Stimulated activated CD4-positive, alpha-beta T cell treated with anti-CD3 and anti-CD28 coated beads, Interleukin-2, amount 100 ng/mL, for 24 hours (primary cell): ENCODE results near the gene TEDDM1.
A peak's percentile ranks its signal among the peaks of the same experiment; 100 is the strongest.
"Not testable (repeated sequence)": the region's sequence is repeated elsewhere in the genome, so short reads cannot be mapped to it uniquely, and the experiment has no call there.

Source experiments
- DNase-seq, 2 donors: peaks; one replicate each; pipeline ENCODE4 v3.0.0-alpha.2; 2020

TEDDM1 gene, protein sequence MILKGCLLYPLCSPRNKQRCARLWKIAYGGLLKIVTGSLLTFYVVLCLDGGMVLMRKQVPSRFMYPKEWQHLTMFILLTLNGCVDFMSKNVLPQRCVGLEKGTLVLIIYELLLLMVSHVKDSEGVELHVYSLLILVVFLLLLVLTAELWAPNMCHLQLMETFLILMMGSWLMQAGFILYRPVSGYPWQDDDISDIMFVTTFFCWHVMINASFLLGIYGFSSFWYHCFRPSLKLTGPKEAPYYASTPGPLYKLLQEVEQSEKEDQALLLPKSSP

GRCh38 chr1:182400567-182400966, at the start of gene TEDDM1:
TEDDM1 (minus strand) TSS chr1:182400667; CDS start chr1:182400485, 182 bp downstream.
- DNase-seq = no peak

GRCh38 chr1:182450087-182450486, 49.6 kb upstream of the TEDDM1 start, which contains the start of gene RGSL1:
RGSL1 (plus strand) TSS chr1:182450146; CDS start chr1:182450166, 20 bp downstream.
- no peak for DNase-seq

GRCh38 chr1:182447660-182448059, 47.2 kb upstream of the TEDDM1 start:
- DNase-seq = no peak

DNA sequence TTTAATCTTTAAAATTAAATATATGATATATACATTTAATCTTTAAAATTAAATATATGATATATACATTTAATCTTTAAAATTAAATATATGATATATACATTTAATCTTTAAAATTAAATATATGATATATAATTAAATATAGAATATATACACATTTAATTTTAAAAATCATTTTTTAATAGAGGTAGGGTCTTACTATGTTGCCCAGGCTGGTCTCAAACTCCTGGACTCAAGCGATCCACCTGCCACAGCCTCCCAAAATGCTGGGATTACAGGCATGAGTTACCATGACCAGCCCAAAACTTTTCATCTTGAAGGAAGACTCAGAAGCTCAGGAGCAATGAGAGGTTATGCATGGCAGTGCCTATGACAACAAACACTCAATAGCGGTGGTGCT, 46.7 kb upstream of the TEDDM1 start:
- not testable (repeated sequence) for DNase-seq

- peak; percentile 18 to 34 for DNase-seq
Measured at GRCh38 chr1:182446033-182446669, 45.7 kb upstream of the TEDDM1 start.

DNA sequence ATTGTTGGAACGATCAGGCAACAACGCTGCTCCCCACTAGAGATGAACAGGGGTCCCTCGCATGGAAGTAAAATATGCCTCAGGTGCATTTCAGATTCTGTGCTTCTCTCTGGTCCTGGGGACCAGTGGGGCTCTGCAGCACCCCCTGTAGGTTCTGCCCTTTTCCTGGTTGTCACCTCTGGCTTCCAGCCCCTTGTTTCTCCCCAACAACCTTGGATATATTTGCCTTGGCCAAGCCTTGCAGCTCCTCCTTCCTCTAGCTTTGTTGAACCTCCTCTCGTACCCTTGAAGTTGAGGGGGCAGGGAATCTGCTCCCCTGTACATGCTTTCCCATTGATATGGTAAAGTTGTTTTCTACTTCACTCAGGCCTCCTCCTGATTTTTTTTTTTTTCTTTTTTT, 44.0 kb upstream of the TEDDM1 start:
- no peak for DNase-seq

GRCh38 chr1:182442333-182442732, 41.9 kb upstream of the TEDDM1 start:
- no peak for DNase-seq

DNA sequence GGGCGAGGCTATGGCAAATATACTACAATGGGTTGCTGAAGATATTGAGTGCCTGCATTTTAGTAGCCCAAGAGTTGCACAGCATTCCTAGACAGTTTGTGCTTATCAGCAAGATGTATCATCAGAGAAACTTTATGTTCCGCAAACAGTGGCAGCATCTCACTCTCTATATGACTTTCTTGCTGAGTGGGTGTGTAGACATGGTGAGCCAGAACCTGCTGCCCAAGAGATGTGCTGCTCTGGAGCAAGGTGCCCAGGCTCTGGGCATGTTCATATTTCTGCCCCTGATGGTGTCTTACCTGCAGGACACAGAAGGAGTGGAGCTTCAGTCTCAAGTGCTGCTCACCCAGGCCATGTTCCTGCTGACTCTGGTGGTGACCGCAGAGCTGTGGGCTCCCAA, 41.3 kb upstream of the TEDDM1 start:
- no peak for DNase-seq

DNA sequence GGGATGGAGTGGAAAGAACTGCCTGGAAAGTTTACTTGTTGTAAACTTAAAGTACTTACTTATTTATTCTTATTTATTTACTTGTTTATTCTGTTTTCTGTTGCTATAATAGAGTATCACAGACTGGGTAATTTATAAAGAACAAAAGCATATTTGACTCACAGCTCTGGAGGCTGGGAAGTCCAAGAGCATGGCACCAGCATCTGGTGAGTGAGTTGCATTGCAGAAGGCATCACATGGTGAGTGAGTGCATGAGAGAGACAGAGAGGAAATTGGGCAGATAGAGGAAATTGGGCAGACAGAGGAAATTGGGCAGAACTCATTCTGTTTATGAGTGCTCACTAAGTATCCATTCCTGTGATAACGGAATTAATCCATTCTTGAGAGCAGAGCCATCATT, 37.9 kb upstream of the TEDDM1 start:
- no peak for DNase-seq

DNA sequence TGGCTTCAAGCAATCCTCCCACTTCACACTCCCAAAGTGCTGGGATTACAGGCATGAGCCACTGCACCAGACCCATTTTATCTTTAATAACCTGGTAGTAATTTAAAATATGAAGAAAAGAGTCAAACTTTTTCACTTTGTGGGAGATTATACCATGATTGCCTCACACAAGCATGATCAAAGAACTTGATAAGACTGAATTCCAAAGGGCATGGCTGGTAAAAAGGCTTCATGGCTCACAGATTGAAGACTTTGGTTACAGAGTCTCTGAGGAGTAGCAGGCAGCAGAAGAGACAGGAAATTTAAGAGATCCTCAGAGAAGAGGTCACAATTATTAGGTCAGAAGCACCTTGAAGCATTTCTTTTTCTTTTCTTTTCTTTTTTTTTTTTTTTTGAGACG, 33.1 kb upstream of the TEDDM1 start:
- no peak for DNase-seq

- no peak for DNase-seq
Measured at GRCh38 chr1:182431278-182431677, 30.8 kb upstream of the TEDDM1 start.

DNA sequence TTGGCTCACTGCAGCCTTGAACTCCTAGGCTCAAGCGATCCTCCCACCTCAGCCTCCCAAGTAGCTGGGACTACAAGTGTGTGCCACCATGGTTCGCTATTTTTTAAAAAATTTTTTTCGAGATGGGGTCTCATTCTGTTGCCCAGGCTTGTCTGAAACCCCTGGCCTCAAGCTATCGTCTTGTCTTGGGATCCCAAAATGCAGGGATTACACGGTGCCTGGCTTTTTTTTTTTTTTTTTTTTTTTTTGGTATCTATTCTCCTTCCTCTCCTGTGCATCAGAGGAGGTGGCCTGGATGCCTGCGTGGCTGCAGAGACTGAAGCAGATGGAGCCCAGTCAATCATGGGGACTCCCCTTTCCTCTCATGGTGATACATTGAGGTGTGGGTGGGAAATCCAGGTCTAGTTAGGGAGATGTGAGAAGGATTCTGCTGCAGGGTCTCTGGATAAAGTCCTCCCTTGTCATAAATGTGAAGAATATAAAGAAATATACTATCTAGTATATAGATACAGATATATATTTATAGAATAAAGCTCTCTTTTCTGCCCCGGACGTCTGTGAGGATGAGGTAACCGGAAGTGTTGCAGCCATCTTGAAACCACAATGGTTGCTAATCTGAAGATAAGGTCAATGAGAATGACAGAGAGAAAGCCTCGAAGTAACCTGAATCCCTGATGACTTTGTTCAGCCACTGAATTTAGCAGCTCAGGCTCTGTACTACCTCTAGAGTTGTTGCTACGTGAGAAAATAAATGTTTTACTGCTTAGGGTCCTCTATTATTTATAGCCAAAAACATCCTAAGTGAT, 30.0 kb upstream of the TEDDM1 start:
- DNase-seq = peak; percentile 25 to 42

- no peak for DNase-seq
Measured at GRCh38 chr1:182428043-182428442, 27.6 kb upstream of the TEDDM1 start.

DNA sequence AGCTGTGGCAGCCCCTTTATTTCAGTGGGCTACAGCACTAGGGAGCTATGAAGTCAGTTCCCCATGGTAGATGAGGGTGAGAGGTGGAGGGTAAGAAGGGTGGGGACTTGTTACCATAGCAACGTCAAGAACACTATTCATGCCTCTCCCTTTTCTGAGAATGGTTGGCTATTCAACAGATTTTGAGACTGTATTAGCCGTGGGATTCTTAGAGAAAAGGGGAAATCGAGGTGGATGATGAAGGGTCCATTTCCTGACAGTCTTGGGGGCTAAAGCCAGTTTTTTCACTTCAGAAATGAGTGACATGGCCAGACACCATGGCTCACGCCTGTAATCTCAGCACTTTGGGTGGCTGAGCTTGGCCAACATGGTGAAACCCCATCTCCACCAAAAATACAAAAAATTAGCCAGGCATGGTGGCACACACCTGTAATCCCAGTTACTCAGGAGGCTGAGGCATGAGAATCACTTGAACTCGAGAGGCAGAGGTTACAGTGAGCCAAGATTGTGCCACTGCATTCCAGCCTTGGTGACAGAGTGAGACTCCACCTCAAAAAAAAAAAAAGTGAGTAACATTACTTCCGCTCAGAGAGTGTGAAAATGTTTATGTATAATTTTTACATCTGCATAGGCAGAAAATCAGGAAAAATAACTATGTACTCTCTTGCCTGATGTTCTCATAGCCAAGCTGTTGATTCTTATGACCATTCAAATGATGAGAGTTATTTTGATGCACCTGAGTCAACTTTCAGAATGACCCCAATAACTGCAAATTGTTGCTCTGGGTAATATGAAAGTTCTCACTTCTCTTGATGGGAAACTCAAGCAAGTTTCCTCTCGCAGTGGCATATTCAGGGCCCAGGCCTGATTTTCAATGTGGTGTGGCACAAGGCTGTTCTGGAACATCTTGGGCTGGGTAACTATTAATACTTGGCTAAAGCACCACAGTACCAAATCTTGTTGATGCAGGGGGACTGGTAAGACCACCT, 26.3 kb upstream of the TEDDM1 start:
- no peak for DNase-seq

DNA sequence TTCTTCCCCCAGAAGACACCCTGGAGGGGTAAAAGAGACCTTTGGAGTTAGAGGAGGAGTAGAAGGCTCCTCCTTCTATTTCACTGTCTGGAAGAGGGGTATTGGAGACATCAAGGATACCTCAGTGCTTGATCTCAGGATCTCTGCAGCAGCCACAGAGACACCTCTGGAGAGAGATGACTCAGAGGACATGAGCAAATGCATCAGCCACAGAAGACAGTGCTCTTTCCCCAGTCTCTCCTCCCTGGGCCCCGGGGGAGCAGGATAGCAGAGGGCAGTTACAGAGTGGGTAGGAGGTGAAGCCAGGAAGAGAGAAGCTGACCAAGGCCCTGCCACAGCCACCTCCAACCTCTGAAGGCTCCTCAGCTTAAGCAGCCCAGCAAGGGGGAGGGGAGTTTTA, 15.3 kb upstream of the TEDDM1 start:
- no peak for DNase-seq

GRCh38 chr1:182413969-182414368, 13.5 kb upstream of the TEDDM1 start:
- no peak for DNase-seq

GRCh38 chr1:182413486-182413885, 13.0 kb upstream of the TEDDM1 start:
- DNase-seq = no peak

DNA sequence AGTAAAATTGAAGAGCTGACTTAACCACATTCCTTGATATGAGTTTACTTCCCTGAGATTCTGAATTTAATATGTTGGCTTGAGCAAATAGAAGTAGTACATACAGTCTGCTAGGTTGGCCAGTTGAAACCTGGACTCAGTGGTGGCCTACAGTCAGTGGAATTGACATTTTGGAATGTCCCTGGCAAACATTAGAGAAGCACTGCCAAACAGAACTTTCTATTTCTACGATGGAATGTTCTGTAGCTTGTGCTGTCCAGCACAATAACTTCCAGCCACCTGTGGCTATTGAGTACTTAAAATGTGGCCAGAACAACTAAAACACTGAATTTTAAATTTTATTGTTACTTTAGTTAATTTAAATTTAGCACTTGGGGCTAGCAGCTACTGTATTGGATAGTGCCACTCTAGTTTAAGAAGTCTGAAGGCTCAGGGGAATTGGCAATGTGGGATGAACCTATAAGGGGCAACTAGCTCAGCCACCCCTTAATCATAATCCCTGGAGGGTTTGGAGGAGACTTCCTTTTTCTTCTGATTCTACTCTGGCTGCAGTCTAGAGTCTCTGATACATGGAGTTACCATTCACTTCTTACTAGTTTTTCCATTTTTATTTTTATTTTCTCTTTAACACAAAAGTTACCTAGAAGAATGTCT, 10.3 kb upstream of the TEDDM1 start:
- DNase-seq = no peak

GRCh38 chr1:182410138-182410537, 9.7 kb upstream of the TEDDM1 start:
- no peak for DNase-seq

DNA sequence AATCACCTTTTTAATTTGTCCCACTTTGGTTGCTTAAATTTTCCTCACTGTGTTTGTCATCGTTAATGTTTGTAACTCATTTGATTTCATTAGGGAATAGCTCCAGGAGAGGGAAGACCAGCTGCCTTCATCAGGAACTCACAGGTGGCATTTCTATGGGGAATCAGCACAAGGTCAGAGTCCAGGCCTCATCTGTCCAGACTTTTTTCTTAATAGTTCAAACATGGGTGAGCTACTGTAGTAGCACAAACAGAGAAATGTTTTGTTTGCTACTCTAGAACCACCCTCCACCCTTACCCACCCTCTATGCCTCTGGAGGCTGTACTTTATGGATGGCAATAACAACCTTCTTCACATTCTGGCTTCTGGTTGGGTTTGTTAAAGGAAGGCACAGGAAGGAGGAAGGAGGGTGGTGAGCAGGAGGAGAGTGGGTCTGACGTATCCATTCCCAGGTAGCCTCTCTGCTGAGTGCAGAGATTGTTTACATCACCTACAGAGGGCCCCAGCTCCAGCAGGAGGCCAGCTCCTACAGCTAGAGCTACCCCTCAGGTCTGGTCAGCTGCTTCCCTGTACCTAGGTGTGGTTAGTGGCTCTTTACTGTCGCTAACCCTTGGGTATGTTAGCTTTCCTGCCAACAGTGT, 8.1 kb upstream of the TEDDM1 start:
- DNase-seq = no peak

GRCh38 chr1:182407724-182408123, 7.3 kb upstream of the TEDDM1 start:
- no peak for DNase-seq

- DNase-seq = no peak
Measured at GRCh38 chr1:182406012-182406411, 5.5 kb upstream of the TEDDM1 start.
